HG02870 (cell line): Measurements from ENCODE around the gene DDX24.
A peak's percentile ranks its signal among the peaks of the same experiment; 100 is the strongest.

ENCODE experiments used
- ATAC-seq: cut with Tn5 transposase; IDR thresholded peaks from one replicate; pipeline ENCODE4 v1.9.1; 2021; ENCODE audit warnings: mild to moderate bottlenecking, moderate library complexity; ENCODE audit not compliant: unreplicated experiment

DDX24 gene

DNA sequence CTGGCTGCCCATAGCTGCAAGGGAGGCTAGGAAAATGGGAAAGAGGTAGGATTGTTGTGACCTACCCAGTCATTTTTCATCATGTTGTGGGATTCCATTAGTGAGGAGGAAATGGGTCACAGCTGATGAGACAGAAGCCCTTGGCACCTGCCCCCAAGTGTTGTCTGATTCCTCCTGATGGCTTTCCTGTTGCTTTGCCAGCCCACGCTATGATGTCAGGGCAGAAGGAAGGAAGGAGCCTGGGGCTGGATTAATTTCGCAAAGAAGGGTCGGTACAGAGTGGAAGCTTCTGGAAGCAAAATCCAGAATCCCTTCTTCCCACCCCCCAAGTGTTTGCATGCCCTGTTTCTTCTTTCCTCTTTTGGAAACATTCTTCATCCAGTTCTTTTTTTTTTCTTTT, 46.1 kb downstream of the DDX24 start:
- ATAC-seq, result no peak

DNA sequence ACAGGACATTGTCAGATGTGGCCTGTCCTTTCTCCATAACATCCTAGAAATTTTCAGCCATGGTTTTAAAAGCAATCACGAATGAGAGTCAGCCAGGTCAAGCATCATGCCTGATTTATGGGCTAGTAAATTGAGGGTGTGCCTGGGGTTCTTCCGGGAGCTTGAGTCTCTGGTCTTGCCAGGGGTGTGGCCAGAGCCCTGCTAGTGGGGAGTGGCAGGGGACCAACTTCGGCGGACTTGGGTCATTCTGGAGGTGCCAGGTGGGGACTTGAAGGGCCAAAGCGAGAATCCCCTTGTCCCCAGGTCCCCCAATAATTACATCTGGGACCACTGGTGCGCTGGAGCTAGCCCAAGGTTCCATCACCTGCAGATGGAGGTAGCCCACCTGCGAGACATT, 49.1 kb downstream of the DDX24 start:
- no peak for ATAC-seq

- ATAC-seq, result no peak
These were observed 49.7 kb downstream of the DDX24 start for GRCh38 chr14:94031161-94031882.

DNA sequence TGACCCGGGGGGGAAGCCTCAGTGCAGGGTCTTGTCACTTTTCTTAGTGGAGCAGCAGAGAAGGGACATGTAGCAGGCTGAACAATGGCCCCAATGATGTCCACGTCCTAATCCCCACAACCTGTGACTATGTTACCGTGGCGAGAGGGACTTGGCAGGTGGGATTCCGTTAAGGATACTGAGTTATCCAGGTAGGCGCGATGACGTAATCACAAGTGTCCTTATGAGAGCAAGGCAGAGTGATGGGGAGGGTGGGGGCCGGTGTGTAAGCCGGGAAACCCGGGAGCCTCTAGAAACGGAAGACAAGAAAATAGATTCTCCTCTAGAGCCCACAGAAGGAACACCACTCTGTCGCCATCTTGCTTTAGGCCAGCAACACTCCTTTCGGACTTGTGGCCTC, 50.4 kb downstream of the DDX24 start:
- ATAC-seq, result no peak

DNA sequence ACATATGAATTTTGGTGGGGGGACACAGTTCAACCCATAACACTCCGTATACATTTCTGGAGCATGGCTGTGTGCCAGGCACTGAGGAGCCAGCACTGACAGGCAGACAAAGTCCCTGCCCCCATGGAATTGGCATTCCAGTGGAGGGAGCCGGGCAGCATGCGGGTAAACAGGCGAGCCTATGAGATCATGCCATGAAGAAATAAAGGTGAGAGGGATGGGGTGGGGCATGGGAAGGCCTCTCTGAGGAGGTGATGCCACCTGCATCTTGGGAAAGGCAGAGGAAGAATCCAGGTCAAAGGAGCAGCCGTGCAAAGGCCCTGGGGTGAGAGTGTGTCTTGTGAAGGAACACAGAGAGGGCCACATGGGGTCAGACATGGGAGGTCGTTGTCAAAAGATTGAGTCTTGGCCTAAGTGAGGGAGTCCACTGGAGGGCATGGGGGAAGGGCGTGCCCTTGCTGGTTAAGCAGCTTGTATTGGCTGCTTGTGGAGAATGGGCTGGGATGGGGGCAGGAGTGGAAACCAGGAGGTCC, 51.3 kb downstream of the DDX24 start:
- ATAC-seq, result no peak

DNA sequence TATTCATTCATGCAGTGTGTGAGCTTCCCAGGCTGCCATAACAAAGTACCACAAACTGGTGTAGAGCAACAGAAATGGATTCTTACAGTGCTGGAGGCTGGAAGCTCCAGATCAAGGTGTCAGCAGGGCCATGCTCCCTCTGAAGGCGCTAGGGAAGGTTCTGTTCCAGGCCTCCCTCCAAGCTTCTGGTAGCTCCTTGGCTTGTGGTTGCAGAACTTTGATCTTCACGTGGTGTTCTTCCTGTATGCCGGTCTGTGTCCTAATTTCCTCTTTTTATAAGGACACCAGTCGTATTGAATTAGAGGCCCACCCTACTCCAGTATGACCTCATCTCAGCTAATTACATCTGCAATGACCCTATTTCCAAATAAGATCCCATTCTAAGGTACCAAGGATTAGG, 51.7 kb downstream of the DDX24 start:
- no peak for ATAC-seq

DNA sequence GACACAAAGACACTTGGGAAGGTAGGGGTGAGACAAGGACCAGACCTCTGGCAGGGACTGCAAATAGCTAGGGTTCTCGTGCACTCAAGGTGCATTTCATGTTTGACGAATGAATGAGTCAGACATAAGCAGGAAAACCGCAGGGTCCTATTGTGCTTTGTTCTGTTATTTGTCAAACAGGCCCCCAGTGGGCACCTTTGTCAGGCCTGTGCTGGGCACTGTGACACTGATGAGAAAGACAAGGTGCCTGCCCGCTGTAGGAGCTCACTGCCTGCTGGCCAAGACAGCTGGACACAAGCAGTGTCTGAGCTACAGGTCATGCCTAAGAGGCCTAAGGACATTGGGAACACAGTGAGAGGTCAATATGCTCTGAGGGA, 52.6 kb downstream of the DDX24 start:
- ATAC-seq, result no peak

DNA sequence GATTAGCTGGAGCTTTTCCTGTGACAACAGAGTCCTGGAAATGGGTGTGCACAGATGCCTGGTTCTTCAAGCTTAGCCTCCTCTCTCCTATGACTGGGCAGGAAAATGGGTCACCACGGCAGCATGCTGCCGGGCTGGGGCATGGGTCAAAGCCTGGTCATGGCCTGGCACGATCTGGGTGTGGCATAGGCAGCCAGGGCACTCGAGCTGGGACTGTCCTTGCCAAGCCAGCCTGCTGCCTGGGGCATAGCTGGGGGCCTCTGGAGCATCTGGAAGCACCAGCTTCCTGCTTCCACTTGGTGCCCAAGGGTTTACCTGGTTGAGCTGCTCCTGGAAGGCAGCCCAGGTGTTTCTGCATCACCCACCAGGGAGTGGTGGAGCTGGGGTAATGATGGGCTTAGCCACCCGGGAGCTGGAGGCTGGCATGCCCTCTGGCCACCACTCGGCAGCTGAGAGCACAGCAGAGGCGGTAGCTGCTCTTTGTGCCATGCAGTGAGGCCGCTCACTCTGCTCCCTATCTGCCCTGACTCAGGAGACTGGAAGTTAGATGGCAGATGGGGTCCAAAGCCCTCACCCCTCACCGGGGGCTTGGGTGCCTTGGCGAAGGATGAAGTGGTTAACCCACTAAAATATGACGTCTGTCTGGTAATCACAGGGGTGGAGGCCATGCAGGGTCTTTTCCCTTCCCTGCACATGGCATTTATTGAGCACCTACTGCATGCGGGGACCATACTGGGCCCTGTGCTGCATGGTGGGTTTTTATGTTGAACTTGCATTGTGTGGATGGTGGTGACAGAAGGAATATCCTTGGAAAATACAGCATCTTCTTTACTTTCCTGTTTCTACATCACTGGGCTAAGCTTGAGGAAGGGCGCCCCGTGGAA, 53.2 kb downstream of the DDX24 start:
- no peak for ATAC-seq

GRCh38 chr14:94026889-94027469, 54.0 kb downstream of the DDX24 start:
- no peak for ATAC-seq

GRCh38 chr14:94026173-94026888, 54.7 kb downstream of the DDX24 start, which contains the start of gene OTUB2:
TSS of gene OTUB2 (plus strand) at chr14:94026340. CDS start at chr14:94026538, 198 bp downstream.
- peak; percentile 99 for ATAC-seq

DNA sequence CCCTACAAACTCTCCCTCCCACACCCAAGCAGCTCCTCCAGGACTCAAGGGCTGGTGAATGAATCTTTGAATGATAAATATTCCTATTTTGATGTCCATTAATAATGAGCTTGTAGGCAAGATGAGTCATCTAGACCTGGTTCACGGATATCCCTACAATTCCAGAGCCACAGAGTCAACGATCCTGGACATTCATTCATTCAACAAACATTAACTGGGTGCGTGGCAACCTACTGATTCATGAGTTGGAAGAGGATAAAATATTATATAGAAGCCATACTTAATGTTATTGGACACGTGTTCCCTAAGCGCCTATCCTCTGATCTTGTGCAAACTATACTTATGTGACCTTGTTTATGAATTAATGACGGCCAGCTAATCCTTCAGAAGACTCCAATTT, 55.3 kb downstream of the DDX24 start:
- no peak for ATAC-seq

GRCh38 chr14:94024549-94024948, 56.5 kb downstream of the DDX24 start:
- ATAC-seq, result no peak

DNA sequence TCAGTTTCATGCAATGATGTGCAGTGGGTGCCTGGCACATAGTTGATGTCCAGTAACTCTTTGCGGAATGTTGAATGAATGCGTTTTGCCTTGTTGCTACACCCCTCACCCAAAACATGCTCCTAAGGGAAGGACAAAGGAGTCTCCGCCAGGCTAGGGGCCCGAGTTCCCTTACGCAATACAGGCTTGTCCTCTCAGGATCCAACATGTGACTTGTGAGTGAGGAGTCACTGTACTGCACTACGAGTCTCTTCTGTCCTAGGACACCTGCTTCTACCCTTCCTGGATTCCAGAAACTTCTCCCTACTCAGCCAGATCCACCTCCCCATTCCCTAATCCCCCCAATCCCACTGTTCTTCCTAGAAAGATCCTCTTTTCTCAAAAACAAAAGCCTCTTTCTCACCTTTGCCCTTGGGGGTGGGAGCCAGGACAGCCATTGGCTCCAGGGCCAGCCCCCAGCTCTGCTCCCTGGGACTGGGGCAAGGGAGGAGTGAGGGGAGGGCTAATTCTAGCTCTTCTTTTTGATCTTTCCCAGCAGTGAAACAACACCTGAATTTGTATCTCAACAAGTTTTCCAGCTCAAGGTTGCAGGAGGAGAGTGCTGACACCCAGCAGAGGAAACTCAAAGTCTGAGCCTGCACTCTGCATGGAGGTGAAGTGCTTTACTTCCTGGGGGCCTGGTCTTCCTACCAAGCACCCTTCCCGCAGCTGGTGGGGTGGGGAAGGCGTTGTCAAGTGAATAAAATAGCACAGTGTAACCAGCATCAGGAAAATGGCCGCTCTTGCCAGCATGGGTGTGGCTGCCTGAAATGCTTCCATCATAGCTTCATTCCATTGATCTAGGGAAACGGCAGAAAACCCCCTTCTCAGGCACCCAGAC, 58.2 kb downstream of the DDX24 start:
- ATAC-seq, result no peak

DNA sequence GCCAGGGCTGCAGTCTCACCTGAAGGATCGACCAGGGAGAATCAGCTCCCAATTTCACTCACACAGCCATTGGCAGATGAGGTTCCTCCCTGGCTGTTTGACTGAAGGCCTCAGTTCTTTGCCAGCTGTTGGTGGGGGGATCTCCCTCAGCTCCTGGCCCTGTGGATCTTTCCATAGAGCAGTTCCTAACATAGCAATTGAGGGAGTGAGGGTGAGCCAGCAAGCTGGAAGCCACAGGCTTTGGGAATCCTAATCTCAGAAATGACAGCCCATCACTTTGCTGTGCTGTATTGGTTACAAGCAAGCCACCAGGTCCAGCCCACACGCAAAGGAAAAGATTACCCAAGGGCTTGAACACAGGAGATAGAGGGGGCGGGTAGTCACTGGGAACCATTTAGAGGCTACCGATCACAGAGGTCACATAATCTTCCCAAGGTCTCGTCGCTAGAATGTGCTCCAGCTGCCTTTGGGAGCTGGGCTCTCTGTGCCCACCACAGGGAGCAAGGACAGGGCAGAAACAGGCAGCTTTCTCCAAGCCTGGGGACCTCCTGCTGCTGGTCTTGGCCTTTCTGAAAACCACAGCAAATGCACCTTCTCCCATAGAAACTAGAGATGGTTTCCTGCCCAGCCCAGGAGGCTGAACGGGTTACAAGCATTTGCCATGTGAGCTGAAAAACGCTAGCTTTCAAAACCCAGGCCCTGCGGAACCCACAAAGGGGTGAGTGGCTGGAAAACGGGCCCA, 59.4 kb downstream of the DDX24 start:
- ATAC-seq, result no peak

- no peak for ATAC-seq
These were observed 60.0 kb downstream of the DDX24 start for GRCh38 chr14:94021001-94021400.

- no peak for ATAC-seq
These were observed 60.7 kb downstream of the DDX24 start for GRCh38 chr14:94020267-94020666.

GRCh38 chr14:94019329-94019728, 61.7 kb downstream of the DDX24 start:
- no peak for ATAC-seq

DNA sequence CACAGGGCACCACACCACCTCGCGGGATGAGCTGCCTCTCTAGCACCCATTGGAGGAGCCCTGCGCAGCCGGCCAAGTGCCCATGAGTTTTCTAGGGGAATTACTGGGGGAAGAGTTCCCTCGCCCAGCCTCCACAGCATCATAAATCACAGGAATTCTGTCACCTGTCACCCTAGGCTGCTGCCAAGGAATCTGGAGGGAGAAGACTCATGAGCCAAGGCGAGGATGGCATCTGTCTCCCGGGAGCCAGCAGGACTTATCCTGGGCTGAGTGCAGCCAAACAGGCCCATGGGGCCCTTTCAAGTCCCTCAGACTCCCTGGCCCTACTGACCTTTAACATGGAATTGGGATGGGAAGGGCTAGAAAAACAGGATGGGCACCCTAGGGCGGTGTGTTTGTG, 62.7 kb downstream of the DDX24 start:
- ATAC-seq, result no peak

- ATAC-seq, result no peak
These were observed 64.5 kb downstream of the DDX24 start for GRCh38 chr14:94016446-94016976.
